ENCODE data around the gene FBXL7.

Gene FBXL7

DNA sequence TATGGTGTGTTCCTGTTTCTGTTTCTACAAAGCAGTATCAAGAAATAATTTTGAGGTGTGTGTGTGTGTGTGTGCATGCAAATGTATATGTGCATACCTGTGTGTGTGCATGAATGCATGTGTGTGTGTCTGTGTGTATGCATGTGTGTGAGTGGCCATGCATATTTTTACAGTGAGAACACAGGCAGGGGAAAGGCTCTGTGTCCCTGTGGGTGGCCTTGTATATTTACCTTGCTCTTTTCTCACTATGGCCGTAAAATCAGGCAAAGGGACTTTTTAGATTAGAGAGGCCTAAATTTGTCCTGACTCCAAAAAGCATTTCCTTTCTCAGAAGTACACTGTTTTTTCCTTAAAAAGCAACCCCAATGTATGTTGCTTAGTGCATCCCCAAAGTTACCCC, 386.2 kb downstream of the FBXL7 start:
- Histone ChIP-seq H2AFZ (ENCODE audit: low read depth, low read length, severe bottlenecking) (no peak overlapping the region), H3K9me2 (replicated peaks; ENCODE audit: insufficient read depth, low read length) (no peaks in the 10 kb centered on the region), H3K9me3 (ENCODE audit: insufficient read depth, low read length) (no peaks in the 10 kb centered on the region), H3F3A (ENCODE audit: insufficient read depth) (no peaks in the 10 kb centered on the region), H3K9ac (ENCODE audit: low read length) (no peak overlapping the region), H3K27ac (ENCODE audit: low read depth, low read length) (no peak overlapping the region), H3K4me2 (ENCODE audit: low read depth, low read length, poor library complexity, severe bottlenecking) (no peak overlapping the region), H3K27me3 (ENCODE audit: low read length) (no peaks in the 10 kb centered on the region), H3K36me3 (ENCODE audit: low read length) (no peaks in the 10 kb centered on the region), H3K79me2 (ENCODE audit: insufficient read depth, low read length) (no peaks in the 10 kb centered on the region), H4K20me1 (ENCODE audit: low read depth, low read length) (no peaks in the 10 kb centered on the region), H3K4me3 (ENCODE audit: insufficient read depth, low read length, poor library complexity, severe bottlenecking) (no peak overlapping the region)
- TF ChIP-seq EZH2phosphoT487 (conservative IDR thresholded peaks at IDR 0.05; ENCODE audit: low read length) = no peak
- TF ChIP-seq, protein P1, sequence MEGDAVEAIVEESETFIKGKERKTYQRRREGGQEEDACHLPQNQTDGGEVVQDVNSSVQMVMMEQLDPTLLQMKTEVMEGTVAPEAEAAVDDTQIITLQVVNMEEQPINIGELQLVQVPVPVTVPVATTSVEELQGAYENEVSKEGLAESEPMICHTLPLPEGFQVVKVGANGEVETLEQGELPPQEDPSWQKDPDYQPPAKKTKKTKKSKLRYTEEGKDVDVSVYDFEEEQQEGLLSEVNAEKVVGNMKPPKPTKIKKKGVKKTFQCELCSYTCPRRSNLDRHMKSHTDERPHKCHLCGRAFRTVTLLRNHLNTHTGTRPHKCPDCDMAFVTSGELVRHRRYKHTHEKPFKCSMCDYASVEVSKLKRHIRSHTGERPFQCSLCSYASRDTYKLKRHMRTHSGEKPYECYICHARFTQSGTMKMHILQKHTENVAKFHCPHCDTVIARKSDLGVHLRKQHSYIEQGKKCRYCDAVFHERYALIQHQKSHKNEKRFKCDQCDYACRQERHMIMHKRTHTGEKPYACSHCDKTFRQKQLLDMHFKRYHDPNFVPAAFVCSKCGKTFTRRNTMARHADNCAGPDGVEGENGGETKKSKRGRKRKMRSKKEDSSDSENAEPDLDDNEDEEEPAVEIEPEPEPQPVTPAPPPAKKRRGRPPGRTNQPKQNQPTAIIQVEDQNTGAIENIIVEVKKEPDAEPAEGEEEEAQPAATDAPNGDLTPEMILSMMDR (IDR thresholded peaks at IDR 0.05; ENCODE audit: insufficient read depth, low read length, poor library complexity, severe bottlenecking) = no peak

DNA sequence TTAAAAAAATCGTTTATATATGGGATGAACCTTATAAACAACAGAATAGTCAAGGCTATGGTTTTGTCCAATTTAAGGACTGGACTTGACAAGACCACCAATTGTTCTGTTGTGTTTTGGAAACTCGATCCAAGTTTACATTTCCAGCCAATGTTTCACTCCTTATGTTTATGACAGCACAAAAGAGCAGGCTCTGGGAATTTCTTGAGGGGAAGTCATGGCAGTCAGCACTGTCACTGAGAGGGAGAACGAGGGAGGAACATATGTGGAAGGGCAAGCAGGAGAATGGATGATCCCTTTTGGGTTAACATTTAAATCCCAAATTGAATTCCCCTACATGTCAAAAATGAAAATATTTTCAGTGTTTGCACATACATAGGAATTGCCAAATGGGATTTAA, 387.1 kb downstream of the FBXL7 start:
- H3K9ac ChIP-seq (ENCODE audit: low read length) = no peak overlapping the region
- no peaks in the 10 kb centered on the region for H3K79me2 ChIP-seq (ENCODE audit: insufficient read depth, low read length)
- H3K9me2 ChIP-seq (replicated peaks; ENCODE audit: insufficient read depth, low read length) = no peaks in the 10 kb centered on the region
- no peaks in the 10 kb centered on the region for H3K9me3 ChIP-seq (ENCODE audit: insufficient read depth, low read length)
- no peak for TF ChIP-seq EZH2phosphoT487 (conservative IDR thresholded peaks at IDR 0.05; ENCODE audit: low read length)
- TF ChIP-seq, protein P1 (IDR thresholded peaks at IDR 0.05; ENCODE audit: insufficient read depth, low read length, poor library complexity, severe bottlenecking) = no peak
- H2AFZ ChIP-seq (ENCODE audit: low read depth, low read length, severe bottlenecking) = no peak overlapping the region
- no peaks in the 10 kb centered on the region for H3F3A ChIP-seq (ENCODE audit: insufficient read depth)
- H3K4me2 ChIP-seq (ENCODE audit: low read depth, low read length, poor library complexity, severe bottlenecking) = no peak overlapping the region
- no peaks in the 10 kb centered on the region for H4K20me1 ChIP-seq (ENCODE audit: low read depth, low read length)
- H3K27me3 ChIP-seq (ENCODE audit: low read length) = no peaks in the 10 kb centered on the region
- H3K4me3 ChIP-seq (ENCODE audit: insufficient read depth, low read length, poor library complexity, severe bottlenecking) = no peak overlapping the region
- no peak overlapping the region for H3K27ac ChIP-seq (ENCODE audit: low read depth, low read length)
- H3K36me3 ChIP-seq (ENCODE audit: low read length) = no peaks in the 10 kb centered on the region

DNA sequence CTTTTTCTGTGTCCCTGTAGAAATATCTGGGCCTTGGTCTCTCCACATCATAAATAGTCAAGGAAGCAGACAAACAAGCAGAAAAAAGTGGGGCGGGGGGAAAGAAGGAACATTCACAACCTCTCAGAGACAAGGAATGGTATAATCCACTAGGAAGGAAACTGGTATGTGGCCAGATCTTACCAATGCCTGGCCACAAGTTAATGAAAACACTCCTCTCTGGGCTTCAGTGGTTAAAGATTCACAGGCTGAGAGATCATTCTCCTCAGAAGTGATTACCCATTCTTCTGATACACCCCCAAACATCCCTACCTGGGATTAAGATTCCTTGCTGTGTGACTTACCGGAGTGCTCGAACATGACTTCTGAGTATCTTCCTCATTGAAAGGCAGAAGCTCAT, 389.0 kb downstream of the FBXL7 start:
- Histone ChIP-seq H3K27me3 (ENCODE audit: low read length) (no peaks in the 10 kb centered on the region), H3K9ac (ENCODE audit: low read length) (no peak overlapping the region), H3K9me2 (replicated peaks; ENCODE audit: insufficient read depth, low read length) (no peaks in the 10 kb centered on the region), H2AFZ (ENCODE audit: low read depth, low read length, severe bottlenecking) (no peak overlapping the region), H3K79me2 (ENCODE audit: insufficient read depth, low read length) (no peaks in the 10 kb centered on the region), H3K4me3 (ENCODE audit: insufficient read depth, low read length, poor library complexity, severe bottlenecking) (no peak overlapping the region), H3K27ac (ENCODE audit: low read depth, low read length) (no peak overlapping the region), H3K36me3 (ENCODE audit: low read length) (no peaks in the 10 kb centered on the region), H4K20me1 (ENCODE audit: low read depth, low read length) (no peaks in the 10 kb centered on the region), H3K9me3 (ENCODE audit: insufficient read depth, low read length) (no peaks in the 10 kb centered on the region), H3F3A (ENCODE audit: insufficient read depth) (no peaks in the 10 kb centered on the region), H3K4me2 (ENCODE audit: low read depth, low read length, poor library complexity, severe bottlenecking) (no peak overlapping the region)
- TF ChIP-seq, protein P1 (IDR thresholded peaks at IDR 0.05; ENCODE audit: insufficient read depth, low read length, poor library complexity, severe bottlenecking) = no peak
- TF ChIP-seq EZH2phosphoT487 (conservative IDR thresholded peaks at IDR 0.05; ENCODE audit: low read length) = no peak
